Adrenal gland (tissue), 5 donors: ENCODE measurements around the gene ZC3H7A.

Source experiments
- POLR2A ChIP-seq, 2 donors: fragments of 450-650 bp; IDR thresholded peaks; one replicate each; pipeline ENCODE4 v1.6.1; 2017; ENCODE audit warnings: antibody characterized with exemption in 2 of 2, mild to moderate bottlenecking in 2 of 2, moderate library complexity in 1 of 2
- TF ChIP-seq, protein P1 (sequence below), 6 experiments: fragments of 450-650 bp in 4 of 6; fragments of 200-600 bp in 2 of 6; sonication (generic) in 1 of 6; IDR thresholded peaks; 1 replicate in 5 of 6; 2 replicates in 1 of 6; pipeline versions ENCODE4 v1.5.1 to v1.8.0; 2016 to 2021; ENCODE audit warnings: antibody characterized with exemption in 6 of 6, mild to moderate bottlenecking in 2 of 6, moderate library complexity in 1 of 6
- donor health status: DM: no; HTN: no; CAD: no.

DNA sequence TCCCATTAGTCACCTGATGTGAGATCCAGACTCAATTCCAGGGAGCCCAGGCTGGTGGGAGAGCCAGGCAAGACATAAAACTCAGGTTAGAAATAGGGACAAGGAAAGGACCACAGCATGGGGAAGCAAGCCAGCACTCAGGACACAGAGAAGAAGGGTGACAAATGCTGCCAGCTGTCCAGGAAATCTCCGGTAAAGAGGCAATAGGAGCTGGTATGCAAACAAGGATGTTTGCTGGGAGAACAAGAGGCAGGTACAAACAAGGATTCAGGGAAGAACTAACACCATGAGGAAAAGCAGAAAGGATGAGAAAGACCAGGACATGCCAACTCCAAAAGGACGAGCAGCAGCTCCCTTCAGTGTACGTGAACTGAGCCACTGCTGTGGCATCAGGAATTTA lies 44.2 kb downstream of the ZC3H7A start:
- TF ChIP-seq, protein P1, sequence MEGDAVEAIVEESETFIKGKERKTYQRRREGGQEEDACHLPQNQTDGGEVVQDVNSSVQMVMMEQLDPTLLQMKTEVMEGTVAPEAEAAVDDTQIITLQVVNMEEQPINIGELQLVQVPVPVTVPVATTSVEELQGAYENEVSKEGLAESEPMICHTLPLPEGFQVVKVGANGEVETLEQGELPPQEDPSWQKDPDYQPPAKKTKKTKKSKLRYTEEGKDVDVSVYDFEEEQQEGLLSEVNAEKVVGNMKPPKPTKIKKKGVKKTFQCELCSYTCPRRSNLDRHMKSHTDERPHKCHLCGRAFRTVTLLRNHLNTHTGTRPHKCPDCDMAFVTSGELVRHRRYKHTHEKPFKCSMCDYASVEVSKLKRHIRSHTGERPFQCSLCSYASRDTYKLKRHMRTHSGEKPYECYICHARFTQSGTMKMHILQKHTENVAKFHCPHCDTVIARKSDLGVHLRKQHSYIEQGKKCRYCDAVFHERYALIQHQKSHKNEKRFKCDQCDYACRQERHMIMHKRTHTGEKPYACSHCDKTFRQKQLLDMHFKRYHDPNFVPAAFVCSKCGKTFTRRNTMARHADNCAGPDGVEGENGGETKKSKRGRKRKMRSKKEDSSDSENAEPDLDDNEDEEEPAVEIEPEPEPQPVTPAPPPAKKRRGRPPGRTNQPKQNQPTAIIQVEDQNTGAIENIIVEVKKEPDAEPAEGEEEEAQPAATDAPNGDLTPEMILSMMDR (IDR thresholded peaks at IDR 0.05), result no peak
- TF ChIP-seq POLR2A (IDR thresholded peaks at IDR 0.05), result no peak
